ENCODE results near the gene AFAP1. TPM values are rescaled to one million over a fixed set of nuclear protein-coding genes. Genes with fewer than 3 reads are reported as not detected.
A peak's percentile ranks its signal among the peaks of the same experiment; 100 is the strongest.

AFAP1 gene, protein sequence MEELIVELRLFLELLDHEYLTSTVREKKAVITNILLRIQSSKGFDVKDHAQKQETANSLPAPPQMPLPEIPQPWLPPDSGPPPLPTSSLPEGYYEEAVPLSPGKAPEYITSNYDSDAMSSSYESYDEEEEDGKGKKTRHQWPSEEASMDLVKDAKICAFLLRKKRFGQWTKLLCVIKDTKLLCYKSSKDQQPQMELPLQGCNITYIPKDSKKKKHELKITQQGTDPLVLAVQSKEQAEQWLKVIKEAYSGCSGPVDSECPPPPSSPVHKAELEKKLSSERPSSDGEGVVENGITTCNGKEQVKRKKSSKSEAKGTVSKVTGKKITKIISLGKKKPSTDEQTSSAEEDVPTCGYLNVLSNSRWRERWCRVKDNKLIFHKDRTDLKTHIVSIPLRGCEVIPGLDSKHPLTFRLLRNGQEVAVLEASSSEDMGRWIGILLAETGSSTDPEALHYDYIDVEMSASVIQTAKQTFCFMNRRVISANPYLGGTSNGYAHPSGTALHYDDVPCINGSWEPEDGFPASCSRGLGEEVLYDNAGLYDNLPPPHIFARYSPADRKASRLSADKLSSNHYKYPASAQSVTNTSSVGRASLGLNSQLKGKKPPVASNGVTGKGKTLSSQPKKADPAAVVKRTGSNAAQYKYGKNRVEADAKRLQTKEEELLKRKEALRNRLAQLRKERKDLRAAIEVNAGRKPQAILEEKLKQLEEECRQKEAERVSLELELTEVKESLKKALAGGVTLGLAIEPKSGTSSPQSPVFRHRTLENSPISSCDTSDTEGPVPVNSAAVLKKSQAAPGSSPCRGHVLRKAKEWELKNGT
- total RNA-seq: 1.3 TPM

DNA sequence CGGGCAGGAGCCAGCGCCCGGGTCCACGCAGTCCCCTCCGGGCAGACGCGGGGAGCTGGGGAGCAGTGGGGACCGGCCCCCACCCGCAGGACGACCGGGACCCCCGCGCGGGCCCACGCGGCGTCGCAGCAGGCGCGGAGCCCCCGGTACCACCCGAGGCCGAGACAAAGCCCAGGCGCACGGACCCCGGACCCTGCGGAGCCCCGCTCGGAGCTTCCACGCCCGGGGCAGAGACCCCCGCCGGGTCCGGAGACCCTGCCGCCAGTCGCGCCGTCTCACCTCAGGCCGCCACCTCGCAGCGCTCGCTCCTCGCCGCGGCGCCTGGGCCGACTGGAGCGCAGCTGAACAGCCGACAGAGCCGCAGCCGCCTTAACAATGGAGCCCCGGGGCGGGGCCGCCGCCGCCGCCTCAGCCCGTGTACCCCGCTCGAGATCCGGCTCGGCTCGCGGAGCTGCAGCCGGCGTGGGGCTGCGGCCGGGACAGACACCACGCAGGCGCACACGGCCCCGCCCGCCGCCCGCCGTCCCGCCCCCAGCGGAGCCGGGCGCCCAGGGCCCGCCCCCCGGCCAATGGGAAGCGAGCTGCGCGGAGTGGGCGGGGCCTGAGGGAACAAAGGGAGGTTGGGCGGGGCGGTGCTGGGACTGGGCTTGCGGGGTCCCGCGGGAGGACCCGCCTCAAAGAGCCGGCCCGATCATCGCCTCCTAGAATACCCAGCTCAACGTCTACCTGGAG lies at the start of gene AFAP1:
AFAP1 (minus strand) TSS at position 485 of the 732 bp plus-strand sequence. CDS start 67,783 bp downstream, outside the sequence.
- ATAC-seq: peak; percentile 98

DNA sequence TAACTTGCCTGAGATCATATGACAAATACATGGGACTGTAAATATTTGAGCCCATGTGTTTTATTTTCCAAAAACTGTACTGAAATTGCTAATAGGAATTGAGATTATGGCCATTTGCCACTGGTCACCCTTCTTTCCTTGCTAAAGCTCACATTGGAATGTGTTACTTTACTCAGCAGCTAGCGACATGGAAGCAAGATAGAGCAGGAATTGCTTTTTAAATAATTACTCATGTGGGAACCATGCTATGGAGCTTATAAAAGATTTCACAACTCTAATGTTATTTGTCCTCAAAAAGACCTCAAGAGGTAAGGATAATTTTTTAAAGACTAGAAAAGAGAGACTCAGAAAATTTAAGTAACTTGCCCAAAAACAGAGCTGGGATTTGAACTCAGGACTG lies 48.8 kb upstream of the AFAP1 start:
- ATAC-seq: no peak
- DNase-seq (ENCODE audit: low spot score): no peak

More for the DNA sequence above, at the start of gene AFAP1:
- peak; percentile 80 for DNase-seq (ENCODE audit: low spot score)

DNA sequence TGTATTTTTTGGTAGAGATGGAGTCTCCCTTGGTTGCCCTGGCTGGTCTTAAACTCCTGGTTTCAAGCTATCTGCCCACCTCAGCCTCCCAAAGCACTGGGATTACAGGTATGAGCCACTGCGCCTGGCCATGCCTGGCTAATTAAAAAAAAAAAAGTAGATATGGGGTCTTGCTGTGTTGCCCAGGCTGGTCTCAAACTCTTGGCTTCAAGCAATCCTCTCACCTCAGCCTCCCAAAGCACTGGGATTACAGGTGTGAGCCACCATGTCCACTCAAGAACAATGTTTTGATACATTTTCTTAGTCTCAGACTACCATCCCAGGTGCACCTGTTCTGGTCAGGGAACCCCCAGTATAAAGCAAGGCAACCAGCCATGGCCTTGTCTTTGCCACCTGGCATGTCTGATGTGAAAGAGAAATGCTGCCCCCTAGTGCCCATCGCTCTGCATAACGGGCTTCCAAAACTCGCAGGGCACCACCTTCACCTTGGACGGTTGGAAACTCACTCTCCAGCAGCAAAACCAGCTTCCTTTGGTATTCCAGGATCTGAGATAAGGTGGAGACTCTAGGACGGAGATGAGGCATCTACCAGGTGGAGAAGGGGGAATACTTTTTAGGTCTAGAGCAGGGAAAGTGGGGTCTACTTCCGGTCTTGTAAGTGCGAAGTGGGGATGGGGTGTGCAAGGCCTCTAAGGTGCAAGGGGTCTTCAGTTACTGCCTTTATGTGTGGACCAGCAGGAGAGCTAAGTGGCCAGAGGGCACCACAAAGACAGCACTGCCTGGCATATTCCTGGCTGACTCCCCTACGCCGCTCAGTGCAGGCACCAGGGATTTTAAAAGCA lies 47.7 kb upstream of the AFAP1 start:
- ATAC-seq: peak; percentile 92
- DNase-seq (ENCODE audit: low spot score): peak; percentile 72

DNA sequence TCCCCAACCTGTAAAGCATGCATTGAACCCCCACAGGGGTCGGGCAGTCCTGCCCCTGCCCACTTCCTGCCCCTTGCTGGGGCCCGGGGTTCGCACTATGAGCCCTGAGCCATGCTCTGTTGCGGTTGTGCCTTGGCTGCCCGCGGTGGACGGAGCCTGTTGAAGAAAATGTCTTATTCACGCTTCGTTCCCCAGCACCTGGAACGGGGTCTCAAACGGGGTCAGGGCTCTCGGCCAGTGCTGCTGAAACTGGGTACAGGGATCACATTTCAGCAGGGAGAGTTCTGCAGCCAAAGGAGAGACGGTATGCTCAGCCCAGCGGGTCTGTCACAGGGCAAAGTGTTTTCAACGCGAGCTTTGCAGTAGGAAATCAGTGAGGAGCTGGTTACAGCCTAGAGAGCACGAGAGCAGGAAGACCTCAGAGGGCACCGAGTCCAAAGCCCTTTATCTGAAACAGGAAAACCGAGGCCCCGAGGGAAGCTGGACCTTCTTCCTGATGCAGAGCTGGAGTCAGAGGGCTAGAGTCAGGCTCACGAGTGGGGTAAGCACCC lies 46.3 kb upstream of the AFAP1 start:
- ATAC-seq (peak; percentile 53), DNase-seq (ENCODE audit: low spot score) (no peak)

DNA sequence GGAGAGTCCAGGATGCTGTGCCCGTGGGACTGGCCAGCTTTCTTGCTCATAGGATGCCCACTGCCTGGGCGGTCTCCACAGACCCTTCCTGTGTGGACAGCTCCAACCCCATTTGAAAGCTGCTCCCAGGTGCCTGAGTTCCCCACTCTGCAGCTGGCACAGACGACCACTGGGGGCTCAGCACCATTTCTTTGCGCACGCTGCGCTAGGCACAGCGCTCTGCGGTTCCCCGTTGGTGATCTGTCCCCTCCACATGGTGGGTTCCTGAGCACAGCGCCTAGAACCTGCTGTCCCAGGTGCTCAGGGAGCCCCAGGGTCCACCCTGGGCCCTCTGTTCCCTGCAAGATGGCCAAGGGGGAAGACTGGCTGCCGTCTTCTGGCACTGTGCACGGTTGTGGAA lies 45.4 kb upstream of the AFAP1 start:
- ATAC-seq: no peak

DNA sequence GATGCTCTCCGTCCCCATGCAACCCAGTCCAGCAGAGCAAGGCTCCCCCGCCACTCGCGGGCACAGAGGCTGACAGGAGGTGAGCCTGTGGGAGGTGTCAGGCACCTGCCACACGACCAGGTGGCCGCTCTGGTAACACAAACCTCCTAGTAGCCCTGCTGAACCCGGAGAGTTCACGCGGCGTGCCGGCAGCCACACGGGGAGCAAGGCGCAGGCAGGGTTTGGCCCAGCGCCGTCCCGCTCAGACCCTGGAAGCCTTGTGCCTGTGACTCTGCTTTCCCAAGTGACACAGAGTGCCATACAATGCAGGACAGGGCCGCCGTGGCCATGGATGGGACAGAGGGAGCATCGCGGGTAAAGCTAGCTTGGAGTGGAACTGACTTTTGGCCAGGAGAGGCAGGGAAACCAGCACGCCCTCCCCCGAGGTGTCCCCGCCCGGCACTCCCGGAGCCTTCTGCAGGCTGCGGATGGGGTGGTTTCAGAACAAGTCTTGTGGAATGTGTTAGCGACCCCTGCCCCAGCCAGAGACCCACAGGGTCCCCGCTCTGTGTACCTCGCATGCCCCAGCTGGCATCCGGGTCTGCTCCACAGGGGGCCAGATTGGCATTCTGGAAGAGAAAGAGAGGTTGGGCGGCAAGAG lies 44.7 kb upstream of the AFAP1 start:
- ATAC-seq (no peak), DNase-seq (ENCODE audit: low spot score) (no peak)

More for the DNA sequence above, 45.4 kb upstream of the AFAP1 start:
- DNase-seq (ENCODE audit: low spot score): no peak

DNA sequence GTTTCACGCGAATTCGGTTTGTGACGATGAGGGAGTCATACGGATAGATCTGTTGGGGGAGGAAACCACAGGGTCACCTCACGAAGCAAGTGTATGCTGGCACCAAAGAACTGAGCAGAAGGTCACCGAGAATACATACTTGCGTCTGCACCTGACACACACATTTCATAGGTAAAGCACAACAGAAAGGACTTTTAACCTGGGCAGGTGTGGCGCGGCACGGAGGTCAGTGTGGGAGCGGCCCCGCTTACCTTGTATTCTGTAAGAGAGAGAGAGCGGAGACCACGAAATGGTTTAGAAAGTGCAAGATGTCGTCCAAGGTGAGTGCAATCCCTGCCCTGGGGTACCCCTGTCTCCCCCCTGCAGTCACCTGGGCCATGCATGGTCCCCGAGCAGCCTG lies 43.6 kb upstream of the AFAP1 start:
- no peak for ATAC-seq
- DNase-seq (ENCODE audit: low spot score): no peak

DNA sequence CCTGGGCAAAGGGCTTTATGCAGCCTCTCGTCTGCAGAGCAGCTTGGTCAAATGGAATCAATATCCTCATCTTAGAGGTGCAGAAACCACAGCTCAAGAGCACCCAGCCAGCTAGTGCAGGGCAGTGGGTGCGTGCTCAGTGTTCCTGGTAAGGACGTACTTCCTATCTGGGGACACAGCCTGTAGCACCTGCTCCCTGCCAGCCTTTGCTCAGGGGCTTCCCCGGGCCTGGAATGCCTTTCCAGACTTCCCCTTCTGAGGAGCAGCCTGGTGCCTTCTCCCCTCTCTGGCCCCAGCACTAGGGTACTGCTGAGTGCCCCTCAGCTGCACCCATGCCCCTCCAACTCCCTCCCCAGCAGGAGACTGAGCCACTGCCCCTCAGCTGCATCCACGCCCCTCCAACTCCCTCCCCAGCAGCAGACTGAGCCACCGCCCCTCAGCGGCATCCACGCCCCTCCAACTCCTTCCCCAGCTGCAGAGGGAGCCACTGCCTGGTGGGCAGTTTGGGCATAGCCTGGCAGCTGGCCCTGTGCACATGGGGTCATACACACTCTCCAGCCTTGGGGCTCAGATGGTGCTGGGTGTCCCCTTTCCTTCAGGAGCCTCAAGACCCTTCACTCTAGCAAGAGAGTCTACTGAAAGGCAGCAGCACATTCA lies 42.2 kb upstream of the AFAP1 start:
- no peak for DNase-seq (ENCODE audit: low spot score)
- no peak for ATAC-seq

DNA sequence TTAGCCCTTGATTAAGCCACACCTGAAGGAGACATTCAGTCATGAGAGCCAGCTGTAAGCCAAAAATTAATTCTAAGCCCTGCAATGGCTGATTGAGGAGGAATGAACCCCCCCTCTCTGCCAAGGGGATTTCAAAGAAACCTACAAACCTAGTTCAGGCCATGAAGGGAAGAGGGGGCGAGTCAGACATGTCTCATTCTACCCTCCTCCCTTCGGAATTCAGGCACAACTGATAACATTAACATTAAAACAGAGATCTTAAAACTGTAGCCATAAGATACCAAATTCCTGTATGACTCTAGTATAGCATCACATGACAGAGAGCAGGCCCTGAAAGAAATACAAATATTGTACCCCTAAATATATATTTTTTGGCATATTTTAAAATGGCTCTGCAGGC lies 40.4 kb upstream of the AFAP1 start:
- ATAC-seq (no peak), DNase-seq (ENCODE audit: low spot score) (no peak)

DNA sequence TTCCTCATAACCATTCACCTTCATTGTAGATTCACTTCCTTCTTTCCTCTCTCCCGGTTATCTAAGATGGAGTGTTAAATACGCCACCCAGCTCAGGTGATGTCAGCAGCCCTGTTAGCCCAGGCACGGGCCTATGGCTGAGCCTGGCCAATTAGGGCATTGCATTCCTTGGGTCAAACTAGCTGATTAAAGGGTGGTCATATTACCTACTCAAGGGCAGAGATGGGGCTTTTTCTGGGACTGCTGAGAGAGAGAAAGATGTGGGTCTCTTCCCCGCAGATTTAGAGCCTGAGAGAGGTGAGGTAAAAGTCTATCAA lies 39.9 kb upstream of the AFAP1 start:
- ATAC-seq: no peak
- DNase-seq (ENCODE audit: low spot score): no peak

DNA sequence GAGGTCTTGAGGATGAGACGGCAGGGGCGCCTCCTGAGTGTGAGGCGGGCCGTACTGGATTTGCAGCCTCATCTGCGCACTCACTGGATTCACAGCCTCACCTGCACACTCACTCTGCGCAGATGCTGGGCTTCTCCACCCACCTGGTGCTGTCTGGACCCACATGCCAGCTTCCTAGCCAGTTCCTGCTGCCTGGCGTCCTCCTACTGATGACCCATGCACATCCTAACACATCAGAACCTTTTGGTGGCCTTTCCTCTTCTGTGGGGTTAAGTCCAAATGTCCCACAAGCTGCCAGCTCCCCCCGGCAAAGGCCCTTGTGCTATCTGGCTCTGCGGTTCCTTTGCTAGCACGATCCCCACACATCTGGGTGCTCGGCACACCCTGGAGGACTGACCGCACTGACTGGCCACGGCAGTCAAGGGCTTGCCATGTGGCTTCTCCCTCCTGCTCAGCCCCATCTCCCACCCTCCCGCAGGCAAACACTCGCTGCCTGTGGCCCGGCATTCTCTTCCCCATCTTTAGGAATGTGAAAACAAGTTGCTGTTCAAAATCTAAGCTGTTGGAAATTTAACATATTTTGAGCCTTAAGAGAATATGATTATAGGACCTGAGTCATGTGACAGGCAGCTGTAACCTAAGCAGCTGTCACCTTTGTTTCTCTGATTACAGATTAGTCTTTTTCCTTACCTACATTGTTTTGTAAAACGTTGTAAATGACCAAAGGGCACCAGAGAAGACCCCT lies 39.4 kb upstream of the AFAP1 start:
- no peak for ATAC-seq
- DNase-seq (ENCODE audit: low spot score): no peak

DNA sequence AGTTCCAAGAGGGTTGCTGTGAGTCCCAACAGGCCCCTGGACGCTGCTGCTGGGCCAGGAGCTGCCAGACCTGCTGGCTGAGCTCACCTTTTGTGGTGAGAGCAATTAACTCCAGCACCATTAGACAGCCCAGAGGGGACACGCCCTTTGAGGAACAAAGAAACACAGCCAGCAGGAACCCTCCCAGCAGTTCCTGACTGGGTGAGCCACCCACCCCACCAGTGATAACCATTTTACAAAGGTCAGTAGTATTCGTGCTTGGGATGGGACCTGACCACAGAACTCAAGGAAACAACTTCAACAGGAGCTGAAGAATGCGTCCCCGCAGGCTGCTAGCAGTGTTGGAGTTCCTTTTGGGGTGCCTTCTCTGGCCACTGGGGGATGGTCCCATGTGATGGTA lies 38.8 kb upstream of the AFAP1 start:
- ATAC-seq: no peak
- DNase-seq (ENCODE audit: low spot score): no peak

DNA sequence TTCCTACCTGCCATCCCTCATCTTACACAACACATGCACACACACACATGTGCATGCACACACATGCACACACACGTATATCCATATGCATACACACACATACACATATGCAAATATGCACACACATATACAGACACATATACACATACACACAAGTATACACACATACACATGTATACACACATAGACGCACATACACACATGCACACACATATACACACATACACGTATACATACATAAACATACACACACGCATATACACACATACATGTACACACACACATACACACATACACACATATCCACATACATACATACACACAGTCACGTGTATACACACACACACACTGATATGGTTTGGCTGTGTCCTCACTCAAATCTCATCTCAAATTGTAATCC lies 37.0 kb upstream of the AFAP1 start:
- ATAC-seq: no peak
- no peak for DNase-seq (ENCODE audit: low spot score)

DNA sequence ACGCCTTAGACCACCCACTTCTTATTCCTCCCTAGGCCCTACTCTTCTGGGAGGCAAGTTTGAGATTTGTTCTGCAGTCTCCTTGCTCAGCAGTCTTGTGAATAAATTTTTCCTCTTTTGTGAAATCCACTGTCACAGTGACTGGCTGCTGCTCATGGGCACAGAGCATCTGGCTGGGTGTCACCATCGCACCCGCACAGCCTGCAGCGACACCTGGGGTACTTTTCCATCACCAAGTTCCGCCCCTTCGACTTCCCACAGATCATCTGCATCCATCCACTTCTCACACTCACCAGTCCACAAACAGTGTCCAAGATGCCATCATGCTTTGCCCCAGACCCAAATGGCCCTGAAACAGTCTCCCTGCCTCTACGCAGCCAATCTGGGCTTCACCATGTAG lies 36.4 kb upstream of the AFAP1 start:
- DNase-seq (ENCODE audit: low spot score): no peak
- no peak for ATAC-seq

DNA sequence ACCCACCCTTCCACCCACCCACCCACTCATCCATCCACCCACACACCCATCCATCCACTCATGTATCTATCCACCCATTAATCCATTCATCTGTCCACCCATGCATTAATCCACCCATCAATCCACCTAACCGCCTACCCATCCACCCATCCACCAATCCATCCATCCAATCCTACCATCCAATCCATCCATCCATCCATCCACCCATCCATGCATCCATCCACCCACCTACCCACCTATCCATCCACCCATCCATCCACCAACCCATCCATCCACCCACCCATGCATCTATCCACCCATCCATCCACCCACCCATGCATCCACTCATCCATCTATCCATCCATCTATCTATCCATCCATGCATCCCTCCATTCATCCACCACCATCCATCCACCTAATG lies 34.8 kb upstream of the AFAP1 start:
- DNase-seq (ENCODE audit: low spot score) (no peak), ATAC-seq (no peak)

DNA sequence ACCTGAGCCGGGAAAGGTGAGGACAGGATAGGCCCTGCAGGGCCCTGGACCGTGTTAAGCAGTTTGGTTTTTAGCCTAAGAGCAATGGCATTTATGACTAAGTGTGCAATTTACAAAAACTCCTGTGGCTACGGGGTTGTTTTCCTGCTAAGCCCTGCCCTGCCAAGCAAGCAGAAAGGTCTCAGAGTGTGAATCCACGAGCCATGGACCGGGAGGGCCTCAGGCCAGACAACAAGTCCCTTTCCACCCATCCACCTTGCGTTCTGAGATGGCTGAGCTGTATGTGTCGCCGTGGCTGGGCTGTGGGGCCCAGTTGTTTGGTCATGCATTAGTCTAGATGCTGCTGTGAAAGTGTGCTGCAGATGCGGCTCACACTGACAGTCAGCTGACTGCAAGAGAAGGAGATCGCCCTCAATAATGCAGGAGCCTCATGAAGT lies 33.9 kb upstream of the AFAP1 start:
- ATAC-seq (no peak), DNase-seq (ENCODE audit: low spot score) (no peak)

DNA sequence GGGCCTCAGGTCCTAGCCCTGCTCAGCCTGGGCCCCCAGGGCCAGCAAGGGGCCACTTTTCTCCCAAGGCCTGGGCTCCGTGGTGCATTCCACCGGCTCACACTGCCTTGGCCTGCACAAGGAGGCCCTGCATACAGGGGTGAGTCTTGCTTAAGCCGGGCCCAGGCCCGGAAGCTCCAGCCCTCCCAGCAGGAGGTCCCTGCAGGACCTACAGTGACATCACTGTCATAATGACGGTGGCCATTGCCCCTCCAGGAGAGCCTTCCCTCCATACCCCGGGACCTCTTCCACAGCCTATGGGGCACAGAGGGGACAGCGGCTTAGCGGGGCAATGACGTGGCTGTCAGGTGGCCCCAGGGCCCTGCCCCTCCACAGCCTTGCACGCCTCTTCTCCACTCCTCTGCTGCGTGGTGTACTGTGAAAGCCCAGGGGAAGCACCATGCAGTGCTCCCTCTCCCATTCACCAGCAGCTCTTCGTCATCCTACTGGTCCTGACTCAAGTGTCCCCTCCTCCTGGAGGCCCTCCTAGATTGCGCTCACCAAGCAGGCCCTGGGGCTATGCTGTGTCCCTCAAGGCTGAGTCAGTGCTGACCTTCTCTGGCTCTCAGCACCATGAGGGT lies 32.3 kb upstream of the AFAP1 start:
- ATAC-seq (no peak), DNase-seq (ENCODE audit: low spot score) (no peak)

DNA sequence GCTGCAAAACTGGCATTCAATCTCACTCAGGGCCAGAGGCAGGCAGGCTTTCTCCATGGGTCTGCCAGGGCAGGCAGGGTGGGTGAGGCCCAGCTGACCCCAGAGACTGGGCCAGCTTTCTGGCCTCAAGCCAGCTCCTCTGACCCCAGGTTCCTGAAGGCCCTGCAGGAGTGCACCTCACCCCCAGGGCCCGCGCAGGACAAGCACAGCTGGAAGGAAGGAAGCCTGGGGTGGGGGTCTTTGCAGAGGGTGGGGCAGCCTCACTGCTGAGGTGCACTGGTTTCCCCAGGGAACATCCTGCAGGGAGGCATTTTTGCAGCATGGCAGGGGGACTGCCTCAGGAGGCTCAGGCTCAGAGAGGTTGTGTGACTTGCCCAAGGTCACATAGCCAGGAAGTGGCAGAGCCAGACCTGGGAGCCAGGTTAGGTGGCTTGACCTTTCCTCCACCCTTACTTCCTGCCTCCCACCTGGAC lies 31.5 kb upstream of the AFAP1 start:
- DNase-seq (ENCODE audit: low spot score) (no peak), ATAC-seq (no peak)

Measured in left lobe of liver (tissue), 2 donors.